Dendritic cell treated with granulocyte-macrophage colony-stimulating factor and Interleukin-4, amounts not matched to agents 40 ng/mL and 50 ng/mL, for 4 days (primary cell): Measurements from ENCODE around the gene MAP1LC3A.

Experiments
- H3K27ac Mint-ChIP-seq: one replicate; pipeline ENCODE4 v1.8.0; 2022; ENCODE audit warnings: mild to moderate bottlenecking, mixed read lengths
- H3K27me3 Mint-ChIP-seq: one replicate; pipeline ENCODE4 v1.8.0; 2022; ENCODE audit warnings: mild to moderate bottlenecking, mixed read lengths
- H3K36me3 Mint-ChIP-seq: one replicate; pipeline ENCODE4 v1.8.0; 2022; ENCODE audit warnings: low read depth, mixed read lengths
- H3K4me1 Mint-ChIP-seq: one replicate; pipeline ENCODE4 v1.8.0; 2022; ENCODE audit warnings: low read depth, mixed read lengths
- H3K4me3 Mint-ChIP-seq: one replicate; pipeline ENCODE4 v1.8.0; 2022; ENCODE audit warnings: mild to moderate bottlenecking, moderate library complexity, mixed read lengths
- H3K9me3 Mint-ChIP-seq: one replicate; pipeline ENCODE4 v1.8.0; 2022; ENCODE audit warnings: mixed read lengths
- intact Hi-C: fragments of 100-400 bp; cut with micrococcal nuclease; formaldehyde crosslinking; loops from one replicate; pipeline ENCODE4 v1.15.0; 2022

Gene MAP1LC3A

GRCh38 chr20:34535301-34535840 is 23.1 kb upstream of the MAP1LC3A start:
- Mint-ChIP-seq H3K4me3 (no peak overlapping the region), H3K9me3 (no peaks in the 10 kb centered on the region), H3K27me3 (no peaks in the 10 kb centered on the region), H3K27ac (no peak overlapping the region), H3K36me3 (peaks cover 93% of the 10 kb centered on the region), H3K4me1 (no peaks in the 10 kb centered on the region)
- intact Hi-C loops, result loop anchor here (5.0 kb wide), 1 partner anchor 232 kb away; no protein-coding TSS in a partner anchor

- no peak overlapping the region for H3K27ac Mint-ChIP-seq
- no peak overlapping the region for H3K4me3 Mint-ChIP-seq
- no peaks in the 10 kb centered on the region for H3K27me3 Mint-ChIP-seq
- no peaks in the 10 kb centered on the region for H3K9me3 Mint-ChIP-seq
- no peaks in the 10 kb centered on the region for H3K4me1 Mint-ChIP-seq
- H3K36me3 Mint-ChIP-seq, result peaks cover 93% of the 10 kb centered on the region
- intact Hi-C loops, result loop anchor here (2.0 to 5.0 kb wide), 2 partner anchors 173 to 231 kb away; no protein-coding TSS in a partner anchor
These were observed 22.7 kb upstream of the MAP1LC3A start for GRCh38 chr20:34535857-34536256.

GRCh38 chr20:34536798-34537394 is 21.6 kb upstream of the MAP1LC3A start:
- H3K27ac Mint-ChIP-seq, result no peak overlapping the region
- H3K36me3 Mint-ChIP-seq, result peaks cover 93% of the 10 kb centered on the region
- intact Hi-C loops, result loop anchor here (2.0 to 5.0 kb wide), 2 partner anchors 172 to 230 kb away; no protein-coding TSS in a partner anchor
- H3K4me1 Mint-ChIP-seq, result no peaks in the 10 kb centered on the region
- H3K27me3 Mint-ChIP-seq, result no peaks in the 10 kb centered on the region
- no peaks in the 10 kb centered on the region for H3K9me3 Mint-ChIP-seq
- no peak overlapping the region for H3K4me3 Mint-ChIP-seq

- H3K4me1 Mint-ChIP-seq, result no peaks in the 10 kb centered on the region
- no peaks in the 10 kb centered on the region for H3K9me3 Mint-ChIP-seq
- peaks cover 95% of the 10 kb centered on the region for H3K36me3 Mint-ChIP-seq
- H3K27me3 Mint-ChIP-seq, result no peaks in the 10 kb centered on the region
- intact Hi-C loops, result loop anchor here (2.0 to 5.0 kb wide), 2 partner anchors 171 to 230 kb away; no protein-coding TSS in a partner anchor
- no peak overlapping the region for H3K4me3 Mint-ChIP-seq
- no peak overlapping the region for H3K27ac Mint-ChIP-seq
These were observed 20.9 kb upstream of the MAP1LC3A start for GRCh38 chr20:34537651-34538050.

GRCh38 chr20:34538671-34539123 is 19.8 kb upstream of the MAP1LC3A start:
- Mint-ChIP-seq H3K36me3 (peaks cover 87% of the 10 kb centered on the region), H3K27ac (no peak overlapping the region), H3K9me3 (no peaks in the 10 kb centered on the region), H3K27me3 (no peaks in the 10 kb centered on the region), H3K4me1 (no peaks in the 10 kb centered on the region), H3K4me3 (no peak overlapping the region)
- intact Hi-C loops, result loop anchor here (5.0 kb wide), 1 partner anchor 229 kb away; no protein-coding TSS in a partner anchor

GRCh38 chr20:34539756-34540155 is 18.8 kb upstream of the MAP1LC3A start:
- Mint-ChIP-seq H3K9me3 (no peaks in the 10 kb centered on the region), H3K4me3 (no peak overlapping the region), H3K27me3 (peaks cover 2% of the 10 kb centered on the region), H3K36me3 (peaks cover 76% of the 10 kb centered on the region), H3K27ac (no peak overlapping the region), H3K4me1 (peaks cover 7% of the 10 kb centered on the region)
- intact Hi-C loops, result loop anchor here (5.0 kb wide), 1 partner anchor 228 kb away; no protein-coding TSS in a partner anchor

GRCh38 chr20:34540596-34541263 is 17.8 kb upstream of the MAP1LC3A start:
- intact Hi-C loops, result no loop called here
- Mint-ChIP-seq H3K27ac (no peak overlapping the region), H3K36me3 (peaks cover 66% of the 10 kb centered on the region), H3K4me1 (peaks cover 7% of the 10 kb centered on the region), H3K4me3 (no peak overlapping the region), H3K9me3 (no peaks in the 10 kb centered on the region), H3K27me3 (peaks cover 6% of the 10 kb centered on the region)

- no peak overlapping the region for H3K27ac Mint-ChIP-seq
- H3K4me3 Mint-ChIP-seq, result no peak overlapping the region
- peaks cover 7% of the 10 kb centered on the region for H3K27me3 Mint-ChIP-seq
- H3K9me3 Mint-ChIP-seq, result no peaks in the 10 kb centered on the region
- H3K4me1 Mint-ChIP-seq, result peaks cover 7% of the 10 kb centered on the region
- intact Hi-C loops, result no loop called here
- H3K36me3 Mint-ChIP-seq, result peaks cover 60% of the 10 kb centered on the region
These were observed 17.1 kb upstream of the MAP1LC3A start for GRCh38 chr20:34541264-34541901.

- H3K36me3 Mint-ChIP-seq, result peaks cover 55% of the 10 kb centered on the region
- intact Hi-C loops, result no loop called here
- H3K4me3 Mint-ChIP-seq, result no peak overlapping the region
- H3K27ac Mint-ChIP-seq, result no peak overlapping the region
- H3K9me3 Mint-ChIP-seq, result no peaks in the 10 kb centered on the region
- peaks cover 7% of the 10 kb centered on the region for H3K4me1 Mint-ChIP-seq
- peaks cover 7% of the 10 kb centered on the region for H3K27me3 Mint-ChIP-seq
These were observed 16.6 kb upstream of the MAP1LC3A start for GRCh38 chr20:34541917-34542316.

GRCh38 chr20:34542439-34542838 is 16.1 kb upstream of the MAP1LC3A start:
- Mint-ChIP-seq H3K4me1 (peaks cover 7% of the 10 kb centered on the region), H3K27me3 (peaks cover 7% of the 10 kb centered on the region), H3K36me3 (peaks cover 49% of the 10 kb centered on the region), H3K27ac (no peak overlapping the region), H3K4me3 (no peak overlapping the region), H3K9me3 (no peaks in the 10 kb centered on the region)
- intact Hi-C loops, result no loop called here

GRCh38 chr20:34543463-34544056 is 15.0 kb upstream of the MAP1LC3A start:
- peaks cover 42% of the 10 kb centered on the region for H3K36me3 Mint-ChIP-seq
- H3K27ac Mint-ChIP-seq, result no peak overlapping the region
- intact Hi-C loops, result no loop called here
- peaks cover 7% of the 10 kb centered on the region for H3K27me3 Mint-ChIP-seq
- H3K4me1 Mint-ChIP-seq, result peaks cover 7% of the 10 kb centered on the region
- no peak overlapping the region for H3K4me3 Mint-ChIP-seq
- H3K9me3 Mint-ChIP-seq, result no peaks in the 10 kb centered on the region

- H3K27me3 Mint-ChIP-seq, result peaks cover 7% of the 10 kb centered on the region
- H3K27ac Mint-ChIP-seq, result no peak overlapping the region
- H3K9me3 Mint-ChIP-seq, result no peaks in the 10 kb centered on the region
- intact Hi-C loops, result no loop called here
- H3K4me3 Mint-ChIP-seq, result peak overlapping the region; percentile 17
- H3K36me3 Mint-ChIP-seq, result peaks cover 35% of the 10 kb centered on the region
- H3K4me1 Mint-ChIP-seq, result peaks cover 8% of the 10 kb centered on the region
These were observed 14.3 kb upstream of the MAP1LC3A start for GRCh38 chr20:34544109-34544796.

- Mint-ChIP-seq H3K27ac (no peak overlapping the region), H3K27me3 (peaks cover 7% of the 10 kb centered on the region), H3K4me3 (no peak overlapping the region), H3K9me3 (no peaks in the 10 kb centered on the region), H3K36me3 (peaks cover 11% of the 10 kb centered on the region), H3K4me1 (peaks cover 13% of the 10 kb centered on the region)
- intact Hi-C loops, result no loop called here
These were observed 11.8 kb upstream of the MAP1LC3A start for GRCh38 chr20:34546751-34547181.
